Common myeloid progenitor, CD34-positive (primary cell): ENCODE measurements around the gene LRRC4C.

Experiments used
- CTCF ChIA-PET: fragments of 350-600 bp; sonication (Branson Sonifier 250); formaldehyde crosslinking; loops from one replicate; lab custom pipeline; 2021; ENCODE audit warnings: antibody characterized with exemption; lab: Charles Lee
- POLR2A ChIA-PET: fragments of 350-600 bp; sonication (Branson Sonifier 250); formaldehyde crosslinking; loops from one replicate; lab custom pipeline; 2021; ENCODE audit warnings: antibody characterized with exemption; lab: Charles Lee
- DNase-seq, 3 donors: peaks; one replicate each; pipeline versions ENCODE4 v3.0.0 to v3.0.0-alpha.2; 2013
- H3K27ac ChIP-seq, 2 experiments: 1 replicate in 1 of 2; 2 replicates in 1 of 2; pipeline ENCODE4 v1.7.0; 2013; ENCODE audit warnings: inconsistent platforms in 2 of 2, low read length in 2 of 2, mild to moderate bottlenecking in 2 of 2, low read depth in 1 of 2, moderate library complexity in 1 of 2; ENCODE audit not compliant: severe bottlenecking in 2 of 2, insufficient read depth in 1 of 2, poor library complexity in 1 of 2
- H3K27me3 ChIP-seq, 5 experiments: replicated peaks in 2 of 5; 1 replicate in 3 of 5; 2 replicates in 2 of 5; pipeline versions ENCODE4 v1.6.1 to v1.7.0; 2013; ENCODE audit warnings: low read length in 4 of 5, mild to moderate bottlenecking in 2 of 5, moderate library complexity in 2 of 5, inconsistent platforms in 1 of 5; ENCODE audit not compliant: insufficient read depth in 5 of 5, control insufficient read depth in 4 of 5
- H3K36me3 ChIP-seq, 4 experiments: 1 replicate in 2 of 4; 2 replicates in 2 of 4; pipeline versions ENCODE4 v1.6.1 to v1.7.0; 2013; ENCODE audit warnings: low read length in 3 of 4, control low read depth in 1 of 4, mild to moderate bottlenecking in 1 of 4; ENCODE audit not compliant: control insufficient read depth in 4 of 4, insufficient read depth in 4 of 4
- H3K4me1 ChIP-seq, 4 experiments: 1 replicate in 3 of 4; 2 replicates in 1 of 4; pipeline versions ENCODE4 v1.6.1 to v1.7.1; 2013; ENCODE audit warnings: low read length in 3 of 4, mild to moderate bottlenecking in 3 of 4, control low read depth in 1 of 4, inconsistent platforms in 1 of 4, moderate library complexity in 1 of 4; ENCODE audit not compliant: control insufficient read depth in 4 of 4, insufficient read depth in 4 of 4; ENCODE audit errors: control extremely low read depth in 1 of 4
- H3K4me3 ChIP-seq, 7 experiments: 1 replicate in 4 of 7; 2 replicates in 3 of 7; pipeline versions ENCODE4 v1.5.1 to v1.7.0; 2013; ENCODE audit warnings: mild to moderate bottlenecking in 7 of 7, low read length in 6 of 7, moderate library complexity in 6 of 7, inconsistent platforms in 2 of 7, low read depth in 2 of 7, control low read depth in 1 of 7; ENCODE audit not compliant: insufficient read depth in 4 of 7, control insufficient read depth in 1 of 7; ENCODE audit errors: extremely low read depth in 1 of 7
- H3K9me3 ChIP-seq, 5 experiments: 1 replicate in 4 of 5; 2 replicates in 1 of 5; pipeline versions ENCODE4 v1.6.1 to v1.7.1; 2013; ENCODE audit warnings: low read length in 4 of 5, mild to moderate bottlenecking in 2 of 5, inconsistent platforms in 1 of 5, low read depth in 1 of 5, moderate library complexity in 1 of 5; ENCODE audit not compliant: control insufficient read depth in 4 of 5, insufficient read depth in 2 of 5; ENCODE audit errors: control extremely low read depth in 1 of 5
- WGBS: methylation state at CpG from one replicate; pipeline ENCODE4 v1.1.5; 2013; ENCODE audit not compliant: insufficient coverage; 5-methylcytosine and 5-hydroxymethylcytosine counted together

LRRC4C gene

GRCh38 chr11:41419901-41420300 is 39.6 kb downstream of the LRRC4C start:
- Histone ChIP-seq H3K4me1 (no peaks in the 10 kb centered on the region), H3K4me3 (no peak overlapping the region), H3K9me3 (no peaks in the 10 kb centered on the region), H3K36me3 (no peaks in the 10 kb centered on the region), H3K27ac (no peak overlapping the region), H3K27me3 (no peaks in the 10 kb centered on the region)
- DNase-seq, result no peak
- WGBS, result 100% methylated on average over 2 of the region's 4 CpGs
- CTCF ChIA-PET, result no interaction called here
- POLR2A ChIA-PET, result no interaction called here

GRCh38 chr11:41414771-41415440 is 44.5 kb downstream of the LRRC4C start:
- Histone ChIP-seq H3K4me3 (no peak overlapping the region), H3K36me3 (no peaks in the 10 kb centered on the region), H3K27me3 (no peaks in the 10 kb centered on the region), H3K27ac (no peak overlapping the region), H3K9me3 (no peaks in the 10 kb centered on the region), H3K4me1 (no peaks in the 10 kb centered on the region)
- ChIA-PET POLR2A (no interaction called here), CTCF (no interaction called here)
- DNase-seq, result no peak
- 77% methylated on average over 2 of the region's 4 CpGs for whole genome bisulfite sequencing

- Histone ChIP-seq H3K4me1 (no peaks in the 10 kb centered on the region), H3K27me3 (no peaks in the 10 kb centered on the region), H3K4me3 (no peak overlapping the region), H3K9me3 (no peaks in the 10 kb centered on the region), H3K27ac (no peak overlapping the region), H3K36me3 (no peaks in the 10 kb centered on the region)
- ChIA-PET POLR2A (interaction anchor here (0.6 kb wide), 1 partner anchor 9 kb away, joined by 4 read pairs; no protein-coding TSS in a partner anchor), CTCF (no interaction called here)
- WGBS, result 38% methylated on average over 2 of the region's 3 CpGs
- no peak for DNase-seq
These were observed 45.6 kb downstream of the LRRC4C start for GRCh38 chr11:41413843-41414242.

GRCh38 chr11:41405812-41406211 is 53.6 kb downstream of the LRRC4C start:
- no peak for DNase-seq
- Histone ChIP-seq H3K36me3 (no peaks in the 10 kb centered on the region), H3K4me3 (no peak overlapping the region), H3K4me1 (no peaks in the 10 kb centered on the region), H3K9me3 (no peaks in the 10 kb centered on the region), H3K27ac (no peak overlapping the region), H3K27me3 (no peaks in the 10 kb centered on the region)
- ChIA-PET POLR2A (no interaction called here), CTCF (no interaction called here)

DNA sequence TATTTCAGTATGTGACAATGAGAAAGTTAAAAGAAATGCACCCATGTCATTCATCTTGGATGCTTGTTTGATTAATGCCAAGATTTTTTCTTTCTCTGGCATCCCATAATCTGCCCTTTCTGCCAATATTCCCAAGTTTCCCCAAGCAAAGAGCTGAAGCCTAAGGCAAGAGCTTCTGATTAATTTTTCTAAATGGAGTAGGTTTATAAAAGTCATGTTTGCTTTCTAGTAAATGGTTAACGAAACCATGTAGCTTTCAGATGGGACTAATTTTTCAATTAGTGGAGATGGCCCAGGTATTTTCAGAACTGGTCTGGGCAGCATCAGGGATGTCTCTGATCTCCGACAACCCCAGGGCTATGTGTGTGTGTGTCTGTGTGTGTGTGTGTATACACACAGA is 55.3 kb downstream of the LRRC4C start:
- Histone ChIP-seq H3K9me3 (no peaks in the 10 kb centered on the region), H3K27ac (no peak overlapping the region), H3K27me3 (no peaks in the 10 kb centered on the region), H3K4me1 (no peaks in the 10 kb centered on the region), H3K4me3 (no peak overlapping the region), H3K36me3 (no peaks in the 10 kb centered on the region)
- no peak for DNase-seq
- WGBS, result 100% methylated on average over 1 of the region's 2 CpGs
- ChIA-PET CTCF (no interaction called here), POLR2A (interaction anchor here (0.7 kb wide), 1 partner anchor 180 kb away, joined by 3 read pairs; no protein-coding TSS in a partner anchor)

DNA sequence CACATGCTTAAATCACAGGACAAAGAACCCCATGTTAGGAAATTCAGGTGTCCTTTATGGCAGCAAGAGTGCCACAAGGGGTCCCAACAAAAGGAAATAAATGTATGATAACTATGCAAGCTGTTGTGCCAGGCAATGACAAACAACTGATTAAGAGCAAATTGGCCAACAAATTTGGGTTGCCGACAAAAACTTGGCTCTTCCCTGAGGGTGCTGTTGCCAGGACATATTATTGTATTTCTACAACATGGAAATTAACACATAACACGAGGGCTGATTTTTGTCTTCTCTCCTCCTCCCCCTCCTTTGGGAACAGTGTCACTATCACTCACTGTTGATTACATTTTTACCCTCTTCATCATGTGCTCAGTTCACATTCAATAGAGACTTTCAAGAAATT is 56.0 kb downstream of the LRRC4C start:
- H3K4me3 ChIP-seq, result no peak overlapping the region
- POLR2A ChIA-PET, result no interaction called here
- H3K36me3 ChIP-seq, result no peaks in the 10 kb centered on the region
- 88% methylated on average over 2 of the region's 2 CpGs for WGBS
- no peaks in the 10 kb centered on the region for H3K27me3 ChIP-seq
- no peak overlapping the region for H3K27ac ChIP-seq
- DNase-seq, result no peak
- no peaks in the 10 kb centered on the region for H3K9me3 ChIP-seq
- H3K4me1 ChIP-seq, result no peaks in the 10 kb centered on the region
- CTCF ChIA-PET, result interaction anchor here (0.5 to 0.8 kb wide), 2 partner anchors 13 to 392 kb away, joined by 3 read pairs; no protein-coding TSS in a partner anchor

- no peaks in the 10 kb centered on the region for H3K9me3 ChIP-seq
These were observed 58.6 kb downstream of the LRRC4C start for GRCh38 chr11:41400819-41401382.

More at GRCh38 chr11:41400819-41401382, 58.6 kb downstream of the LRRC4C start:
- Histone ChIP-seq H3K4me3 (no peak overlapping the region), H3K36me3 (no peaks in the 10 kb centered on the region), H3K4me1 (no peaks in the 10 kb centered on the region), H3K27me3 (no peaks in the 10 kb centered on the region), H3K27ac (no peak overlapping the region)
- WGBS, result no CpG with 5 or more reads among the region's 1 CpG
- ChIA-PET POLR2A (no interaction called here), CTCF (no interaction called here)
- no peak for DNase-seq
